AG04449 (cell line): Measurements from ENCODE around the gene MSI2.

Source experiments
- CTCF ChIA-PET: fragments of 350-600 bp; formaldehyde crosslinking; extraction: SDS; loops from one replicate; lab custom pipeline; 2021; ENCODE audit warnings: antibody characterized with exemption; lab: Yijun Ruan, JAX
- POLR2A ChIA-PET: fragments of 400-600, 350-600 bp; formaldehyde crosslinking; extraction: SDS; loops from one replicate; lab custom pipeline; 2020; ENCODE audit warnings: antibody characterized with exemption, inconsistent platforms; lab: Yijun Ruan, JAX
- DNase-seq: peaks from one replicate; pipeline ENCODE4 v3.0.0-alpha.2; 2010; ENCODE audit warnings: low read depth, low spot score
- H3K4me3 ChIP-seq: 2 replicates; pipeline ENCODE4 v1.5.1; 2011; ENCODE audit warnings: low read depth, mild to moderate bottlenecking, control low read depth, low read length
- CTCF ChIP-seq: IDR thresholded peaks from one replicate; pipeline ENCODE4 v1.5.1; 2011; ENCODE audit warnings: mild to moderate bottlenecking, moderate library complexity, low read length, control low read depth, inconsistent platforms; ENCODE audit not compliant: insufficient read depth; ENCODE audit errors: missing control alignments

Gene MSI2

GRCh38 chr17:57463103-57463885 is 207.0 kb downstream of the MSI2 start:
- DNase-seq = peak; percentile 74
- TF ChIP-seq CTCF = no peak

GRCh38 chr17:57464191-57464864 is 208.0 kb downstream of the MSI2 start:
- ChIA-PET CTCF (no interaction called here), POLR2A (no interaction called here)
- H3K4me3 ChIP-seq = no peak overlapping the region
- TF ChIP-seq CTCF = no peak
- no peak for DNase-seq

More at GRCh38 chr17:57463103-57463885, 207.0 kb downstream of the MSI2 start:
- no peak overlapping the region for H3K4me3 ChIP-seq
- CTCF ChIA-PET = no interaction called here
- POLR2A ChIA-PET = no interaction called here

GRCh38 chr17:57465610-57466009 is 209.3 kb downstream of the MSI2 start:
- no peak for DNase-seq
- CTCF ChIA-PET = interaction anchor here (1.3 to 1.4 kb wide), 3 partner anchors 11 to 223 kb away, joined by 3 to 5 read pairs (median 4); no protein-coding TSS in a partner anchor
- no peak for TF ChIP-seq CTCF
- H3K4me3 ChIP-seq = no peak overlapping the region
- POLR2A ChIA-PET = no interaction called here

- H3K4me3 ChIP-seq = no peak overlapping the region
- TF ChIP-seq CTCF = no peak
- ChIA-PET POLR2A (no interaction called here), CTCF (interaction anchor here (1.3 to 1.4 kb wide), 3 partner anchors 11 to 223 kb away, joined by 3 to 5 read pairs (median 4); no protein-coding TSS in a partner anchor)
- DNase-seq = no peak
Observed at GRCh38 chr17:57466017-57466471, 209.7 kb downstream of the MSI2 start.

GRCh38 chr17:57466521-57466920 is 210.2 kb downstream of the MSI2 start:
- CTCF ChIA-PET = interaction anchor here (1.3 to 1.4 kb wide), 3 partner anchors 12 to 224 kb away, joined by 3 to 5 read pairs (median 4); no protein-coding TSS in a partner anchor
- H3K4me3 ChIP-seq = no peak overlapping the region
- POLR2A ChIA-PET = no interaction called here
- TF ChIP-seq CTCF = no peak
- DNase-seq = no peak

GRCh38 chr17:57467226-57467625 is 210.9 kb downstream of the MSI2 start:
- POLR2A ChIA-PET = no interaction called here
- CTCF ChIA-PET = no interaction called here
- H3K4me3 ChIP-seq = no peak overlapping the region
- TF ChIP-seq CTCF = no peak
- DNase-seq = no peak
